GM12878 (cell line): Measurements from ENCODE around the gene AFAP1L2. TPM values are rescaled to one million over a fixed set of nuclear protein-coding genes. Genes with fewer than 3 reads are reported as not detected.

Source experiments
- ATAC-seq: fragments of 200-7000 bp; cut with Tn5 transposase; 3 replicates; pipeline ENCODE4 v1.9.1; 2020; ENCODE audit warnings: mild to moderate bottlenecking, moderate library complexity
- BruUV-seq: library from RNA; stranded (reverse); fragments of 400-500 nt; replicated peaks from 2 replicates; lab custom pipeline; 2021; lab: Mats Ljungman, UMichigan
- CTCF ChIA-PET: fragments of 300-600 bp; sonication (Branson Sonifier 250); formaldehyde crosslinking; extraction: SDS; loops from one replicate; lab custom pipeline; 2021; ENCODE audit warnings: inconsistent platforms; lab: Yijun Ruan, JAX
- POLR2A ChIA-PET: fragments of 350-600 bp; formaldehyde crosslinking; extraction: SDS; loops from one replicate; lab custom pipeline; 2021; ENCODE audit warnings: inconsistent platforms; lab: Charles Lee
- RAD21 ChIA-PET: fragments of 300-600 bp; sonication (Branson Sonifier 250); formaldehyde crosslinking; loops from one replicate; lab custom pipeline; 2023; ENCODE audit warnings: antibody characterized with exemption; ENCODE audit not compliant: unreplicated experiment; lab: Charles Lee
- SMC1A ChIA-PET: fragments of 300-600 bp; sonication (Branson Sonifier 250); formaldehyde crosslinking; loops from one replicate; lab custom pipeline; 2023; ENCODE audit not compliant: unreplicated experiment, uncharacterized antibody; lab: Charles Lee
- DNase-seq: peaks from one replicate; pipeline ENCODE4 v3.0.0-alpha.2; 2011; ENCODE audit warnings: low read depth, low spot score
- FAIRE-seq: peaks from 3 replicates; lab custom pipeline; 2011; peaks lifted over from hg19 to GRCh38; lab: Jason Lieb, UNC
- H2AFZ ChIP-seq: 2 replicates; pipeline ENCODE4 v1.6.0; 2011; ENCODE audit warnings: low read depth, low read length, control low read depth; ENCODE audit not compliant: control insufficient read depth
- H3K27ac ChIP-seq: 2 replicates; pipeline ENCODE4 v1.5.1; 2011; ENCODE audit warnings: control low read depth; ENCODE audit not compliant: control insufficient read depth, insufficient read depth
- H3K27me3 ChIP-seq, 2 experiments: replicated peaks in 1 of 2; 2 replicates each; pipeline versions ENCODE4 v1.6.0 to v1.6.1; 2011; ENCODE audit warnings: low read length in 1 of 2; ENCODE audit not compliant: control insufficient read depth in 2 of 2, insufficient read depth in 2 of 2
- H3K36me3 ChIP-seq, 2 experiments: 2 replicates each; pipeline ENCODE4 v1.5.1; 2011; ENCODE audit warnings: low read length in 1 of 2; ENCODE audit not compliant: control insufficient read depth in 2 of 2, insufficient read depth in 2 of 2
- H3K4me1 ChIP-seq: 2 replicates; pipeline ENCODE4 v1.6.1; 2011; ENCODE audit warnings: mild to moderate bottlenecking, low read length, moderate library complexity, mixed read lengths; ENCODE audit not compliant: control insufficient read depth, insufficient read depth
- H3K4me2 ChIP-seq: 2 replicates; pipeline ENCODE4 v1.6.0; 2011; ENCODE audit warnings: control low read depth; ENCODE audit not compliant: control insufficient read depth, insufficient read depth
- H3K4me3 ChIP-seq: fragments of 200-600 bp; sonication (generic); 2 replicates; pipeline ENCODE4 v1.5.1; 2016
- H3K79me2 ChIP-seq: 2 replicates; pipeline ENCODE4 v1.6.0; 2011; ENCODE audit warnings: low read length; ENCODE audit not compliant: control insufficient read depth, insufficient read depth
- H3K9ac ChIP-seq: 2 replicates; pipeline ENCODE4 v1.8.0; 2011; ENCODE audit warnings: low read length, control low read depth, mixed read lengths; ENCODE audit not compliant: control insufficient read depth, insufficient read depth
- H3K9me3 ChIP-seq: replicated peaks from 3 replicates; pipeline ENCODE4 v1.5.1; 2011; ENCODE audit warnings: mild to moderate bottlenecking, low read length; ENCODE audit not compliant: control insufficient read depth, insufficient read depth
- H4K20me1 ChIP-seq: 2 replicates; pipeline ENCODE4 v1.6.0; 2011; ENCODE audit not compliant: control insufficient read depth, insufficient read depth
- BMI1 ChIP-seq: fragments of 450-650 bp; IDR thresholded peaks from 2 replicates; pipeline ENCODE4 v1.6.1; 2016; ENCODE audit warnings: mild to moderate bottlenecking, moderate library complexity, borderline replicate concordance
- CBX3 ChIP-seq: fragments of 200-600 bp; sonication (generic); IDR thresholded peaks from 2 replicates; pipeline ENCODE4 v1.6.1; 2016; ENCODE audit warnings: low read depth, borderline replicate concordance
- HDAC6 ChIP-seq: fragments of 200-600 bp; sonication (generic); IDR thresholded peaks from one replicate; pipeline ENCODE4 v1.8.0; 2017; ENCODE audit warnings: antibody characterized with exemption; ENCODE audit not compliant: unreplicated experiment
- IKZF2 ChIP-seq, 2 experiments: fragments of 450-650 bp; IDR thresholded peaks; 2 replicates each; pipeline ENCODE4 v1.6.1; 2017; ENCODE audit warnings: mild to moderate bottlenecking in 2 of 2, moderate library complexity in 2 of 2
- NR2F1 ChIP-seq: fragments of 450-650 bp; conservative IDR thresholded peaks from 2 replicates; pipeline ENCODE4 v1.6.1; 2017; ENCODE audit warnings: mild to moderate bottlenecking
- PAX5 ChIP-seq: IDR thresholded peaks from 2 replicates; pipeline ENCODE4 v1.6.1; 2011; ENCODE audit warnings: low read depth, low read length, borderline replicate concordance
- SIX5 ChIP-seq: IDR thresholded peaks from 2 replicates; pipeline ENCODE4 v1.6.1; 2011; ENCODE audit warnings: mild to moderate bottlenecking, low read depth, low read length, moderate library complexity; ENCODE audit not compliant: severe bottlenecking
- STAT3 ChIP-seq: IDR thresholded peaks from 2 replicates; pipeline ENCODE4 v1.6.1; 2011; ENCODE audit warnings: low read depth, low read length, improper control_type of control experiment
- ZBTB40 ChIP-seq: fragments of 450-650 bp; IDR thresholded peaks from 2 replicates; pipeline ENCODE4 v1.6.1; 2016; ENCODE audit warnings: mild to moderate bottlenecking, moderate library complexity, borderline replicate concordance
- WGBS: methylation state at CpG from one replicate; pipeline ENCODE4 v1.1.6; 2016; ENCODE audit warnings: low lambda C conversion rate; ENCODE audit not compliant: insufficient replicate concordance, insufficient coverage; ENCODE audit errors: missing lambda C conversion rate; 5-methylcytosine and 5-hydroxymethylcytosine counted together
- in situ Hi-C: fragments of 300-500 bp; cut with MboI; formaldehyde crosslinking; loops from 9 replicates; pipeline ENCODE4 v1.14.3; 2018; ENCODE audit warnings: mixed read lengths
- intact Hi-C: fragments of 100-400 bp; cut with micrococcal nuclease; formaldehyde crosslinking; loops from one replicate; pipeline ENCODE4 v1.14.2; 2022; ENCODE audit not compliant: unreplicated experiment
- polyA plus RNA-seq, 11 experiments: library from polyadenylated mRNA; depleted of rRNA in 4 of 11; unstranded in 6 of 11; stranded (reverse) in 5 of 11; fragments of >200 nt; fragmentation: Nextera tagmentation in 4 of 11; fragmentation: Illumina TruSeq in 1 of 11; extraction: Ambion mirVana in 4 of 11; extraction: Trizol in 1 of 11; gene quantifications; 1 replicate in 1 of 11; 2 replicates in 10 of 11; pipeline versions ENCODE4 v1.2.1 to v1.2.3, GENCODE V29; 2011 to 2016; ENCODE audit warnings: inconsistent platforms in 2 of 11, missing spikeins in 2 of 11, low read depth in 1 of 11
- total RNA-seq, 4 experiments: library from RNA; depleted of rRNA in 3 of 4; stranded (reverse); fragments of >200 nt in 3 of 4; fragmentation: Illumina TruSeq in 1 of 4; extraction: Trizol in 1 of 4; gene quantifications; 2 replicates each; pipeline versions ENCODE4 v1.2.1 to v1.2.3, GENCODE V29; 2013 to 2021

The AFAP1L2 gene
- total and polyA plus RNA-seq, 10 of the 15 experiments (the other 5 are each of a cell fraction or from before 2014, with no cell fraction given): 0.03 to 4.0 (median 0.34) TPM

- Histone ChIP-seq H3K36me3 (no peaks in the 10 kb centered on the region), H2AFZ (no peak overlapping the region)
- TF ChIP-seq STAT3 (no peak), BMI1 (no peak), NR2F1 (0 out of 2 replicates have a peak, but pooled peaks have one; percentile 13), ZBTB40 (no peak), PAX5 (no peak), SIX5 (no peak), IKZF2 (IDR thresholded peaks at IDR 0.05) (no peak), HDAC6 (no peak), CBX3 (no peak)
- TF ChIP-seq, all 136 proteins: peak for 1
- H4K20me1 ChIP-seq: no peaks in the 10 kb centered on the region
- POLR2A ChIA-PET: interaction anchor here (1.1 kb wide), 1 partner anchor 10 kb away, joined by 3 read pairs; no protein-coding TSS in a partner anchor
- H3K27me3 ChIP-seq: no peaks in the 10 kb centered on the region; a peak in 2 of 4 replicates
- H3K79me2 ChIP-seq: no peaks in the 10 kb centered on the region
- no peaks in the 10 kb centered on the region for H3K4me1 ChIP-seq
- SMC1A ChIA-PET: interaction anchor here (1.2 kb wide), 1 partner anchor 56 kb away, joined by 3 read pairs; no protein-coding TSS in a partner anchor
- RAD21 ChIA-PET: no interaction called here
- H3K27ac ChIP-seq: no peak overlapping the region
- no peak for FAIRE-seq
- H3K4me2 ChIP-seq: no peak overlapping the region
- peak; percentile 40 for ATAC-seq
- no TSS peak for BruUV-seq
- no peak for DNase-seq
- 4% methylated on average over 3 of the region's 3 CpGs for WGBS
- H3K4me3 ChIP-seq: no peak overlapping the region
- CTCF ChIA-PET: interaction anchor here (0.6 to 1.0 kb wide), 2 partner anchors 43 to 47 kb away, joined by 3 read pairs; no protein-coding TSS in a partner anchor
- in situ Hi-C loops (no loop called here), intact Hi-C loops (no loop called here)
- H3K9me3 ChIP-seq: no peaks in the 10 kb centered on the region
- no peak overlapping the region for H3K9ac ChIP-seq
Measured at GRCh38 chr10:114347241-114347640, 57.1 kb downstream of the AFAP1L2 start.
